HG02870 (cell line): ENCODE data around the gene DDAH2.
"Not testable (repeated sequence)": the region's sequence is repeated elsewhere in the genome, so short reads cannot be mapped to it uniquely, and the experiment has no call there.

Experiments
- ATAC-seq: cut with Tn5 transposase; IDR thresholded peaks from one replicate; pipeline ENCODE4 v1.9.1; 2021; ENCODE audit warnings: mild to moderate bottlenecking, moderate library complexity; ENCODE audit not compliant: unreplicated experiment

The DDAH2 gene

GRCh38 chr6:31715022-31715958 lies 13.8 kb downstream of the DDAH2 start, which contains the start of gene LY6G6D:
LY6G6D (plus strand) TSS chr6:31715348; CDS start chr6:31715356, 8 bp downstream.
- no peak for ATAC-seq

GRCh38 chr6:31713991-31714684 lies 15.0 kb downstream of the DDAH2 start:
- ATAC-seq: no peak

GRCh38 chr6:31713465-31713864 lies 15.6 kb downstream of the DDAH2 start:
- ATAC-seq: no peak

- ATAC-seq: no peak
Observed at GRCh38 chr6:31712296-31712695, 16.8 kb downstream of the DDAH2 start.

- ATAC-seq: no peak
Observed at GRCh38 chr6:31711233-31711632, 17.9 kb downstream of the DDAH2 start.

GRCh38 chr6:31710523-31711219 lies 18.4 kb downstream of the DDAH2 start:
- ATAC-seq: no peak

- not testable (repeated sequence) for ATAC-seq
Observed at GRCh38 chr6:31709157-31709556, 19.9 kb downstream of the DDAH2 start.

GRCh38 chr6:31708224-31708623 lies 20.9 kb downstream of the DDAH2 start:
- ATAC-seq: no peak

GRCh38 chr6:31707701-31708100 lies 21.4 kb downstream of the DDAH2 start:
- ATAC-seq: no peak

GRCh38 chr6:31706599-31706998 lies 22.5 kb downstream of the DDAH2 start, which contains the start of gene LY6G6F:
LY6G6F (plus strand) TSS chr6:31706866; CDS start chr6:31706907, 41 bp downstream.
- ATAC-seq: no peak

GRCh38 chr6:31705931-31706330 lies 23.2 kb downstream of the DDAH2 start:
- no peak for ATAC-seq

- peak; percentile 81 for ATAC-seq
Observed at GRCh38 chr6:31702819-31703716, 26.0 kb downstream of the DDAH2 start, which contains the start of gene ABHD16A. ABHD16A (minus strand) TSS chr6:31703324; CDS start chr6:31703281, 43 bp downstream.

GRCh38 chr6:31702405-31702818 lies 26.7 kb downstream of the DDAH2 start:
- no peak for ATAC-seq

GRCh38 chr6:31701666-31702404 lies 27.3 kb downstream of the DDAH2 start:
- ATAC-seq: no peak

- no peak for ATAC-seq
Observed at GRCh38 chr6:31700740-31701401, 28.2 kb downstream of the DDAH2 start.

GRCh38 chr6:31697555-31697954 lies 31.5 kb downstream of the DDAH2 start:
- ATAC-seq: no peak

- no peak for ATAC-seq
Observed at GRCh38 chr6:31693535-31693934, 35.6 kb downstream of the DDAH2 start.

- ATAC-seq: no peak
Observed at GRCh38 chr6:31692886-31693285, 36.2 kb downstream of the DDAH2 start.

- no peak for ATAC-seq
Observed at GRCh38 chr6:31692353-31692752, 36.7 kb downstream of the DDAH2 start.
